K562 (cell line): Measurements from ENCODE around the gene ARPC4. TPM values are rescaled to one million over a fixed set of nuclear protein-coding genes. Genes with fewer than 3 reads are reported as not detected.
A peak's percentile ranks its signal among the peaks of the same experiment; 100 is the strongest.

Experiments
- ATAC-seq: fragments of 200-7000 bp; cut with Tn5 transposase; 3 replicates; pipeline ENCODE4 v1.9.1; 2020; ENCODE audit warnings: moderate library complexity
- BruUV-seq: library from RNA; stranded (reverse); fragments of 400-500 nt; replicated peaks from 2 replicates; lab custom pipeline; 2021; lab: Mats Ljungman, UMichigan
- CTCF ChIA-PET: fragments of 300-600 bp; formaldehyde crosslinking; extraction: SDS; loops from one replicate; lab custom pipeline; 2021; ENCODE audit warnings: low intra/inter-chr PET ratio; lab: Yijun Ruan, JAX
- POLR2A ChIA-PET: fragments of 300-600, 350-650 bp; sonication (Branson Sonifier 250); formaldehyde crosslinking; extraction: SDS; loops from one replicate; lab custom pipeline; 2021; ENCODE audit warnings: antibody characterized with exemption, inconsistent platforms; lab: Yijun Ruan, JAX
- DNase-seq, 4 experiments: peaks; one replicate each; pipeline versions ENCODE4 v3.0.0 to v3.0.0-alpha.2; 2011 to 2018; ENCODE audit warnings: low spot score in 3 of 4, mixed read lengths in 3 of 4; ENCODE audit errors: extremely low read depth in 1 of 4
- FAIRE-seq: peaks from 2 replicates; lab custom pipeline; 2011; peaks lifted over from hg19 to GRCh38; lab: Jason Lieb, UNC
- H2AFZ ChIP-seq: 2 replicates; pipeline ENCODE4 v1.6.0; 2011; ENCODE audit warnings: low read depth, low read length, control low read depth, inconsistent platforms
- H3K27ac ChIP-seq: fragments of 200-600 bp; 3 replicates; pipeline ENCODE4 v1.8.0; 2011; ENCODE audit warnings: low read depth, mild to moderate bottlenecking, control low read depth, inconsistent platforms, low read length, moderate library complexity, mixed read lengths; ENCODE audit errors: extremely low read depth
- H3K27me3 ChIP-seq, 2 experiments: fragments of 300-600 bp in 1 of 2; 2 replicates in 1 of 2; 3 replicates in 1 of 2; pipeline versions ENCODE4 v1.6.0 to v1.8.0; 2011; ENCODE audit warnings: inconsistent platforms in 2 of 2, low read length in 2 of 2, mild to moderate bottlenecking in 1 of 2, mixed read lengths in 1 of 2, moderate library complexity in 1 of 2; ENCODE audit not compliant: control insufficient read depth in 2 of 2, insufficient read depth in 2 of 2
- H3K36me3 ChIP-seq: fragments of 300-600 bp; 3 replicates; pipeline ENCODE4 v1.8.0; 2011; ENCODE audit warnings: mild to moderate bottlenecking, low read length, inconsistent platforms; ENCODE audit not compliant: control insufficient read depth, insufficient read depth
- H3K4me1 ChIP-seq, 2 experiments: fragments of 200-600 bp in 1 of 2; replicated peaks in 1 of 2; 2 replicates in 1 of 2; 3 replicates in 1 of 2; pipeline versions ENCODE4 v1.5.1 to v1.8.0; 2011; ENCODE audit warnings: inconsistent platforms in 2 of 2, low read length in 2 of 2, mild to moderate bottlenecking in 1 of 2, mixed read lengths in 1 of 2, moderate library complexity in 1 of 2; ENCODE audit not compliant: control insufficient read depth in 2 of 2, insufficient read depth in 2 of 2
- H3K4me2 ChIP-seq: 2 replicates; pipeline ENCODE4 v1.6.1; 2011; ENCODE audit warnings: low read length, control low read depth, inconsistent platforms, mixed read lengths; ENCODE audit not compliant: insufficient read depth
- H3K4me3 ChIP-seq: fragments of 200-600 bp; sonication (generic), shearing (Covaris generic); 2 replicates; pipeline ENCODE4 v1.5.1; 2016; ENCODE audit warnings: control low read depth, inconsistent platforms
- H3K79me2 ChIP-seq: fragments of 200-600 bp; 3 replicates; pipeline ENCODE4 v1.8.0; 2011; ENCODE audit warnings: low read length, inconsistent platforms; ENCODE audit not compliant: control insufficient read depth, insufficient read depth
- H3K9ac ChIP-seq, 2 experiments: 2 replicates each; pipeline versions ENCODE4 v1.6.0 to v1.6.1; 2011; ENCODE audit warnings: low read depth in 2 of 2, low read length in 2 of 2, control low read depth in 1 of 2, inconsistent platforms in 1 of 2, mild to moderate bottlenecking in 1 of 2, mixed read lengths in 1 of 2; ENCODE audit not compliant: insufficient read depth in 1 of 2
- H3K9me1 ChIP-seq: one replicate; pipeline ENCODE4 v1.6.0; 2011; ENCODE audit warnings: inconsistent platforms, mild to moderate bottlenecking, low read length, moderate library complexity; ENCODE audit not compliant: control insufficient read depth, insufficient read depth
- H3K9me3 ChIP-seq: replicated peaks from 2 replicates; pipeline ENCODE4 v1.5.1; 2011; ENCODE audit warnings: low read depth, low read length, inconsistent platforms; ENCODE audit not compliant: control insufficient read depth, insufficient read depth
- H4K20me1 ChIP-seq: replicated peaks from 2 replicates; pipeline ENCODE4 v1.6.1; 2011; ENCODE audit warnings: low read length, inconsistent platforms, mixed read lengths; ENCODE audit not compliant: control insufficient read depth, insufficient read depth
- ADNP ChIP-seq: fragments of 200-800 bp; sonication (Bioruptor generic); IDR thresholded peaks from 2 replicates; pipeline ENCODE4 v1.6.1; 2016; ENCODE audit warnings: missing genetic modification characterization, missing compliant biosample characterization
- CHCHD3 ChIP-seq: fragments of 250-450 bp; sonication (Bioruptor Pico); IDR thresholded peaks from 2 replicates; pipeline ENCODE4 v2.1.2; 2022; ENCODE audit warnings: mild to moderate bottlenecking
- DPF2 ChIP-seq: fragments of 450-650 bp; IDR thresholded peaks from 2 replicates; pipeline ENCODE4 v1.6.1; 2016
- EWSR1 ChIP-seq: fragments of 450-650 bp; IDR thresholded peaks from 2 replicates; pipeline ENCODE4 v1.6.1; 2018; ENCODE audit warnings: borderline replicate concordance, mild to moderate bottlenecking, low read depth, moderate library complexity; ENCODE audit not compliant: partially characterized antibody
- GATA2 ChIP-seq: sonication (generic); formaldehyde crosslinking; IDR thresholded peaks from 2 replicates; pipeline ENCODE4 v1.4.0; 2020; ENCODE audit warnings: mild to moderate bottlenecking, missing genetic modification reagents
- LEF1 ChIP-seq: fragments of 450-650 bp; IDR thresholded peaks from 2 replicates; pipeline ENCODE4 v1.6.1; 2016; ENCODE audit warnings: mild to moderate bottlenecking
- NFIX ChIP-seq: fragments of 250-450 bp; sonication (Bioruptor Pico); IDR thresholded peaks from 2 replicates; pipeline ENCODE4 v1.4.0; 2020; ENCODE audit warnings: low read depth, mild to moderate bottlenecking, moderate library complexity
- POLR2G ChIP-seq: fragments of 200-400 bp; formaldehyde crosslinking; IDR thresholded peaks from 2 replicates; pipeline ENCODE4 v1.6.1; 2017; ENCODE audit warnings: low read depth, mild to moderate bottlenecking, antibody characterized with exemption, low read length, moderate library complexity
- RBM34 ChIP-seq: fragments of 200-400 bp; formaldehyde crosslinking; IDR thresholded peaks from 2 replicates; pipeline ENCODE4 v1.6.1; 2018; ENCODE audit warnings: low read length, borderline replicate concordance; ENCODE audit not compliant: insufficient read depth
- SIRT6 ChIP-seq: IDR thresholded peaks from one replicate; pipeline ENCODE4 v1.6.1; 2012; ENCODE audit warnings: low read depth, mild to moderate bottlenecking, control low read depth, inconsistent platforms, low read length, moderate library complexity
- SMARCE1 ChIP-seq: fragments of 450-650 bp; IDR thresholded peaks from 2 replicates; pipeline ENCODE4 v1.7.1; 2016; ENCODE audit warnings: mild to moderate bottlenecking
- SREBF1 ChIP-seq: fragments of 150-350 bp; IDR thresholded peaks from 2 replicates; pipeline ENCODE4 v1.6.1; 2014; ENCODE audit warnings: antibody characterized with exemption, low read depth, low read length, borderline replicate concordance
- SUPT5H ChIP-seq: fragments of 450-650 bp; IDR thresholded peaks from 2 replicates; pipeline ENCODE4 v1.6.1; 2016
- TRIM28 ChIP-seq: fragments of 450-650 bp; IDR thresholded peaks from 2 replicates; pipeline ENCODE4 v1.6.1; 2017
- ZNF121 ChIP-seq: sonication (generic); formaldehyde crosslinking; conservative IDR thresholded peaks from 2 replicates; pipeline ENCODE4 v1.8.0; 2022; ENCODE audit warnings: missing genetic modification reagents
- ZNF311 ChIP-seq: fragments of 250-450 bp; sonication (Bioruptor Pico); IDR thresholded peaks from 2 replicates; pipeline ENCODE4 v1.4.0; 2020; ENCODE audit warnings: mild to moderate bottlenecking, moderate library complexity
- ZNF551 ChIP-seq: fragments of 250-450 bp; sonication (Bioruptor Pico); IDR thresholded peaks from 2 replicates; pipeline ENCODE4 v1.5.0; 2021; ENCODE audit warnings: mild to moderate bottlenecking, moderate library complexity
- ZNF561 ChIP-seq: fragments of 450-650 bp; formaldehyde crosslinking; conservative IDR thresholded peaks from 2 replicates; pipeline ENCODE4 v1.4.0; 2020; ENCODE audit warnings: mild to moderate bottlenecking, moderate library complexity
- WGBS: fragments of 100-300 bp; shearing (Covaris generic); methylation state at CpG from one replicate; pipeline ENCODE4 v1.1.6; 2016; ENCODE audit warnings: low coverage, mixed read lengths; ENCODE audit not compliant: insufficient coverage; ENCODE audit errors: missing lambda C conversion rate; 5-methylcytosine and 5-hydroxymethylcytosine counted together
- in situ Hi-C: fragments of 300-500 bp; cut with MboI; formaldehyde crosslinking; loops from 4 replicates; pipeline ENCODE4 v1.15.0; 2018; ENCODE audit warnings: inconsistent platforms, mixed read lengths
- intact Hi-C: fragments of 100-400 bp; cut with micrococcal nuclease; formaldehyde crosslinking; loops from 2 replicates; pipeline ENCODE4 v1.14.2; 2022
- polyA plus RNA-seq, 8 experiments: library from polyadenylated mRNA; depleted of rRNA in 4 of 8; stranded (reverse) in 5 of 8; unstranded in 3 of 8; fragments of >200 nt; fragmentation: Nextera tagmentation in 2 of 8; fragmentation: Illumina TruSeq in 1 of 8; extraction: Ambion mirVana in 2 of 8; extraction: Trizol in 1 of 8; gene quantifications; 2 replicates each; pipeline versions ENCODE4 v1.2.1 to v1.2.3, GENCODE V29; 2011 to 2014; ENCODE audit warnings: inconsistent platforms in 1 of 8, missing spikeins in 1 of 8
- total RNA-seq, 7 experiments: library from RNA; depleted of rRNA in 6 of 7; stranded (reverse); fragments of >200 nt in 6 of 7; fragmentation: Illumina TruSeq in 2 of 7; extraction: Trizol in 2 of 7; gene quantifications; 2 replicates each; pipeline versions ENCODE4 v1.2.1 to v1.2.3, GENCODE V29; 2011 to 2021; ENCODE audit warnings: low replicate concordance in 1 of 7
- TF ChIP-seq, protein P1 (sequence below): sonication (generic); formaldehyde crosslinking; IDR thresholded peaks from 2 replicates; pipeline ENCODE4 v1.8.1; 2023; ENCODE audit warnings: mild to moderate bottlenecking, missing genetic modification reagents
- TF ChIP-seq, protein P2 (sequence below): fragments of 450-650 bp; formaldehyde crosslinking; IDR thresholded peaks from 2 replicates; pipeline ENCODE4 v1.4.0; 2020; ENCODE audit warnings: mild to moderate bottlenecking, moderate library complexity

The ARPC4 gene
- total and polyA plus RNA-seq, 9 of the 15 experiments (the other 6 are each of a cell fraction or from before 2014, with no cell fraction given): 20.1 to 153 (median 119) TPM

DNA sequence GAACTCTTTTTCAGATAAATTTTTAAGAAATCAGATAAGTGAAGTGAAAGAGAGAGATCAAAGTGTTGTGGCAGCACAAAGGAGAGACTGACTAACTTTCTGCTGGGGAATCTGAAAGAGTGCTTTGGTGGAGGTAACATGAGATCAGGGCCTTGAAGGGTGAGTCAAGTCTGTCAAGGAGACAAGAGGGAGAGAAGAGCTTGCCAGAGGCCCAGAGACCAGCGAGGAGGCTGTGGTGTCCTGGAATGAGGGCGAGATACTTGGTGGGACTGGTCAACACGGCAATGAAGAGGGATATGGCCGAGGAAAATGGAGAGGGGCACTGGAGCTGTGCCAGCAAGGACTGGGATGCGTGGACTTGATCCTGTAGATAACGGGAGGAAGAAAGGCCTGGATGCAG is 5.2 kb upstream of the ARPC4 start:
- no peaks in the 10 kb centered on the region for H3K9me3 ChIP-seq
- H3K4me1 ChIP-seq: peaks cover 41 to 42% of the 10 kb centered on the region in 2 experiments
- no peak overlapping the region for H3K4me2 ChIP-seq
- peaks cover 22% of the 10 kb centered on the region for H3K79me2 ChIP-seq
- ChIA-PET POLR2A (no interaction called here), CTCF (no interaction called here)
- no peaks in the 10 kb centered on the region for H3K27me3 ChIP-seq
- peak overlapping the region in 1 of 2 experiments; percentile 59; a peak in 1 of 4 replicates for H3K9ac ChIP-seq
- H3K36me3 ChIP-seq: peaks cover 64% of the 10 kb centered on the region
- 62% methylated on average over 6 of the region's 6 CpGs for WGBS
- no peak overlapping the region for H2AFZ ChIP-seq
- H3K27ac ChIP-seq: peak overlapping the region; percentile 21; the same call in 2 of the 3 replicates
- no TSS peak for BruUV-seq
- no peak overlapping the region for H3K4me3 ChIP-seq
- DNase-seq: peak in 1 of 4 experiments; percentile 50
- no peak for FAIRE-seq
- H4K20me1 ChIP-seq: no peaks in the 10 kb centered on the region
- H3K9me1 ChIP-seq: no peaks in the 10 kb centered on the region
- intact Hi-C loops (no loop called here), in situ Hi-C loops (no loop called here)
- no peak for ATAC-seq
- TF ChIP-seq RBM34 (no peak), ZNF551 (CRISPR knock-in tag) (no peak), LEF1 (peak; percentile 44; the same call in 1 of the 2 replicates), ZNF311 (CRISPR knock-in tag) (no peak), SIRT6 (no peak), ZNF121 (CRISPR knock-in tag) (no peak), POLR2G (0 out of 2 replicates have a peak, but pooled peaks have one; percentile 12), SREBF1 (no peak), SMARCE1 (no peak), CHCHD3 (CRISPR knock-in tag) (no peak), GATA2 (CRISPR knock-in tag) (no peak), EWSR1 (no peak), SUPT5H (no peak), NFIX (CRISPR knock-in tag) (no peak), ZNF561 (no peak), TRIM28 (no peak), ADNP (tag) (no peak), DPF2 (0 out of 2 replicates have a peak, but pooled peaks have one; percentile 36)
- TF ChIP-seq, protein P1, sequence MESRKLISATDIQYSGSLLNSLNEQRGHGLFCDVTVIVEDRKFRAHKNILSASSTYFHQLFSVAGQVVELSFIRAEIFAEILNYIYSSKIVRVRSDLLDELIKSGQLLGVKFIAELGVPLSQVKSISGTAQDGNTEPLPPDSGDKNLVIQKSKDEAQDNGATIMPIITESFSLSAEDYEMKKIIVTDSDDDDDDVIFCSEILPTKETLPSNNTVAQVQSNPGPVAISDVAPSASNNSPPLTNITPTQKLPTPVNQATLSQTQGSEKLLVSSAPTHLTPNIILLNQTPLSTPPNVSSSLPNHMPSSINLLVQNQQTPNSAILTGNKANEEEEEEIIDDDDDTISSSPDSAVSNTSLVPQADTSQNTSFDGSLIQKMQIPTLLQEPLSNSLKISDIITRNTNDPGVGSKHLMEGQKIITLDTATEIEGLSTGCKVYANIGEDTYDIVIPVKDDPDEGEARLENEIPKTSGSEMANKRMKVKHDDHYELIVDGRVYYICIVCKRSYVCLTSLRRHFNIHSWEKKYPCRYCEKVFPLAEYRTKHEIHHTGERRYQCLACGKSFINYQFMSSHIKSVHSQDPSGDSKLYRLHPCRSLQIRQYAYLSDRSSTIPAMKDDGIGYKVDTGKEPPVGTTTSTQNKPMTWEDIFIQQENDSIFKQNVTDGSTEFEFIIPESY: no peak
- TF ChIP-seq, protein P2, sequence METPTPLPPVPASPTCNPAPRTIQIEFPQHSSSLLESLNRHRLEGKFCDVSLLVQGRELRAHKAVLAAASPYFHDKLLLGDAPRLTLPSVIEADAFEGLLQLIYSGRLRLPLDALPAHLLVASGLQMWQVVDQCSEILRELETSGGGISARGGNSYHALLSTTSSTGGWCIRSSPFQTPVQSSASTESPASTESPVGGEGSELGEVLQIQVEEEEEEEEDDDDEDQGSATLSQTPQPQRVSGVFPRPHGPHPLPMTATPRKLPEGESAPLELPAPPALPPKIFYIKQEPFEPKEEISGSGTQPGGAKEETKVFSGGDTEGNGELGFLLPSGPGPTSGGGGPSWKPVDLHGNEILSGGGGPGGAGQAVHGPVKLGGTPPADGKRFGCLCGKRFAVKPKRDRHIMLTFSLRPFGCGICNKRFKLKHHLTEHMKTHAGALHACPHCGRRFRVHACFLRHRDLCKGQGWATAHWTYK (CRISPR knock-in tag): no peak
